Mammary epithelial cell (primary cell): ENCODE results near the gene C19orf44.

Experiments used
- EZH2 ChIP-seq: IDR thresholded peaks from 2 replicates; pipeline ENCODE4 v1.6.1; 2012; ENCODE audit warnings: low read length, inconsistent platforms, borderline replicate concordance
- TF ChIP-seq, protein P1 (sequence below), 2 donors: IDR thresholded peaks in 1 of 2; conservative IDR thresholded peaks in 1 of 2; 2 replicates each; pipeline ENCODE4 v1.5.1; 2011 to 2012; ENCODE audit warnings: inconsistent platforms in 2 of 2, low read length in 2 of 2, mild to moderate bottlenecking in 2 of 2, control low read depth in 1 of 2, low read depth in 1 of 2; ENCODE audit not compliant: insufficient read depth in 1 of 2; ENCODE audit errors: extremely low read depth in 1 of 2

DNA sequence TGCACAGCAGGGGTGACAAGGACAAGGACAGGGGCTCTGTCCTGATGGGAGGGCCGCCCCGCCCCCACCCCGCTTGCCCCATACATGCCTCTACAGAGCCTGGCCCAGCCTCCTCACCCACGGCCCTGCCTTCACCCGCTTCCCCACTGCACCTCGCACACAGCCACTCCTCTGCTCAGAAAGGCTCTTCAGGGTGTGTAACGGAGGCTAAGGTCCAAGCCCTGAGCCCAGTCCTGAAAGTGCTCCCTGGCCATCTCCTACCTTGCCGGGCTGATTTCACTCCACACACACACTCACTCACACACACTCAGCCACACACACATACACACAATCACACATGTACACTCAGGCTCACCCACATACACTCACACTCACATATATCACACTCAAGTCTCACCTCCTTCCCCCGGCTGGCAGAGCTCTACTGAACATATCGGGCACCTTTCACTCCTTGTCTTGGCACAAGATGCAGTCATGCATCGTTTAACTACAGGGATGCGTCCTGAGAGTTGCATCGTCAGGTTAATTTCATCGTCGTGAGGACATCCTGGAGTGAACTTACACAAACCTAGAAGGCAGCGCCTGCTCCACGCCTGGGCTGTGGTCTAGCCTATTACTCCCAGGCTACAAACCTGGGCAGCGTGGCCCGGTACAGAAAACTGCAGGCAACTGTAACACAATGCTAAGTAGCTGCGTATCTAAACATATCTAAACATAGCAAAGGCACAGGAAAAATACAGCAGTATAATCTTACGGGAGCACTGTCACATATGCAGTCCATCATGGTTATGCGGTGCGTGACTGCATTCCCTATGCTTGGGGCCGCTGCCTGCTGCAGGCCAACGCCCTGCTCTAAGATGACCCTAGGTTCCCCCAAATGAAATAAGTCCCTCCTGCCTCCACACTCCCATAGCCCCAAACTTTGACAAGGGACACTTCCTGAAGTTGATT, 37.5 kb upstream of the C19orf44 start:
- no peak for TF ChIP-seq EZH2
- TF ChIP-seq, protein P1, sequence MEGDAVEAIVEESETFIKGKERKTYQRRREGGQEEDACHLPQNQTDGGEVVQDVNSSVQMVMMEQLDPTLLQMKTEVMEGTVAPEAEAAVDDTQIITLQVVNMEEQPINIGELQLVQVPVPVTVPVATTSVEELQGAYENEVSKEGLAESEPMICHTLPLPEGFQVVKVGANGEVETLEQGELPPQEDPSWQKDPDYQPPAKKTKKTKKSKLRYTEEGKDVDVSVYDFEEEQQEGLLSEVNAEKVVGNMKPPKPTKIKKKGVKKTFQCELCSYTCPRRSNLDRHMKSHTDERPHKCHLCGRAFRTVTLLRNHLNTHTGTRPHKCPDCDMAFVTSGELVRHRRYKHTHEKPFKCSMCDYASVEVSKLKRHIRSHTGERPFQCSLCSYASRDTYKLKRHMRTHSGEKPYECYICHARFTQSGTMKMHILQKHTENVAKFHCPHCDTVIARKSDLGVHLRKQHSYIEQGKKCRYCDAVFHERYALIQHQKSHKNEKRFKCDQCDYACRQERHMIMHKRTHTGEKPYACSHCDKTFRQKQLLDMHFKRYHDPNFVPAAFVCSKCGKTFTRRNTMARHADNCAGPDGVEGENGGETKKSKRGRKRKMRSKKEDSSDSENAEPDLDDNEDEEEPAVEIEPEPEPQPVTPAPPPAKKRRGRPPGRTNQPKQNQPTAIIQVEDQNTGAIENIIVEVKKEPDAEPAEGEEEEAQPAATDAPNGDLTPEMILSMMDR (conservative IDR thresholded peaks at IDR 0.05 in 1 of 2, IDR thresholded peaks at IDR 0.05 in 1 of 2; ENCODE audit: extremely low read depth in 1 of 2, insufficient read depth in 1 of 2, low read depth in 1 of 2, low read length in 2 of 2), result no peak
